Activated CD4-positive, CD25-positive, alpha-beta regulatory T cell treated with anti-CD3 and anti-CD28 coated beads, Interleukin-2, amount 50 U/mL, for 72 hours (primary cell): ENCODE results near the gene CYBC1.

Experiments used
- DNase-seq: peaks from one replicate; pipeline ENCODE4 v3.0.0; 2021

The CYBC1 gene

GRCh38 chr17:82446124-82446523, 4.4 kb downstream of the CYBC1 start:
- no peak for DNase-seq

DNA sequence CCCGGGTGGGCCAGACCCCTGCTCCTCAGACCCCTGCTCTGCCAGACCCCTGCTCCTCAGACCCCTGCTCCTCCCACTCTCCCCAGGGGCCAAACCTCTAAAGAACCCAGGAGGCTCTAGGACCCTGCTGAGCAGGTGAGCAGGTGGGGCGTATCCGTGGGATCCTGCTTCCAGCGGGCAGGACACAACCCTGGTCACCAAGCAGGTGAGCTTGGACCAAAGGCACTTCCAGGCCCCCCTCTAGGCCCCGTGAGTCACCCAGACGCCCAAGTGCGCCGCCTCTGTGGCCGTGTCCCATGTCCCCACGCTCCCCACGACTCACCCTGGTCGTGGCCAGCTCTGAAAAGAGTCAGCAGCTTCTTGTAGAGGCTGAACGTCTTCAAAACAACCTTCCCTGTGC, 5.0 kb downstream of the CYBC1 start:
- DNase-seq, result peak; percentile 28

GRCh38 chr17:82444941-82445521, 5.5 kb downstream of the CYBC1 start:
- no peak for DNase-seq

- DNase-seq, result no peak
Measured at GRCh38 chr17:82444284-82444893, 6.2 kb downstream of the CYBC1 start.

DNA sequence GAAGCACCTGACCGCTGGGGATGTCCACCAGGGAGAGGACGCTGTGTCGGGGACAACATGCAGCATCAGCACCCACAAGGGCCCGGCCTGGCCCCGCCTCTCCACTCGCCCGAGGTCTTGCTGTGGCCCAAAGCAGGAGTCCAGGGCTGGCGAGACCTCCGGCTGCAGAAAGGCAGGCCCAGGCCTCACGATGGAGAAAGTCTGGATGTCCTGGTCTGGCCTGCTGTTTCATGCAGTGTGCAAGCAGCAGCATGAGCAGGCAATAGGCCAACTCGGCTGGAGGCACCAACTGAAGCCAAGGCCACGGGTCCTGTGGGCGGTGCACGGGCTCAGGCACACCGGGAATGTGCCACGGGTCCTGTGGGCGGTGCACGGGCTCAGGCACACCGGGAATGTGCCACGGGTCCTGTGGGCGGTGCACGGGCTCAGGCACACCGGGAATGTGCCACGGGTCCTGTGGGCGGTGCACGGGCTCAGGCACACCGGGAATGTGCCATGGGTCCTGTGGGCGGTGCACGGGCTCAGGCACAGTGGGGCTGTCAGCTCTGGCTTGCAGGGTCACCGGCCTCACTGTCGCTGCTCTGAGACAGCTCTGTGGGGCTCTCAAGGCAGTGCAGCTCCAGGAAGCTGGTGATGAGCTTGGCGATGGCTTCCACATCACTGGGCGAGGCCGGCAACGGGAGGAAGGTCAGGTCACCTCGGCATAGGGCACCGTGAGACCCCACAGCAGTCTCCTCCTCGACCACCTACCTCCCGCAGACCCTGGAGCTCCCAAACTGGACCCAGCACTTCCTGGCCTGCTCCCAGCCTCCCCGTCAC, 6.9 kb downstream of the CYBC1 start:
- DNase-seq, result no peak

GRCh38 chr17:82442643-82443464, 7.7 kb downstream of the CYBC1 start:
- DNase-seq, result no peak

- DNase-seq, result no peak
Measured at GRCh38 chr17:82441691-82442487, 8.7 kb downstream of the CYBC1 start.

DNA sequence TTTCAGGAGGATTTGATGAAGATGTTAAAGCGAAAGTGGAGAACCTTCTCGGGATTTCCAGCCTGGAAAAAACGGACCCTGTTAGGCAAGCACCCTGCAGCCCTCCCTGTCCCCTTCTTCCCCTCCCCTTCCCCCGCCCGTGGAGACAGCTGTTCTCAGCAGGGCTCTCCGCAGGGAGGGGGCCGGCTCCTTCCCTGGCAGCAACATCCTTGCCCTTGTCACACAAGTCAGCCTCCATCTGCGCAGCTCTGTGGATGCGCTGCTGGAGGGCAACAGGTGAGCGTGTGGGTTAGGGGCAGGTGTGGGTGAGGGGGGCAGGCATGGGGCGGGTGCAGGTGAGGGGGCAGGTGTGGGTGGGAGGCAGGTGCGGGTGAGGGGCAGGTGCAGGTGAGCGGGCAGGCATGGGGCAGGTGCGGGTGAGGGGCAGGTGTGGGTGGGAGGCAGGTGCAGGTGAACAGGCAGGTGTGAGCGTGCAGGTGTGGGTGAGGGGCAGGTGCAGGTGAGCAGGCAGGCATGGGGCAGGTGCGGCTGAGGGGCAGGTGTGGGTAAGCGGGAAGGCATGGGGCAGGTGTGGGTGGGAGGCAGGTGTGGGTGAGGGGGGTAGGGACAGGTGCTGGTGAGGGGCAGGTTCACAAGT, 9.4 kb downstream of the CYBC1 start:
- no peak for DNase-seq

- DNase-seq, result no peak
Measured at GRCh38 chr17:82440469-82440981, 10.0 kb downstream of the CYBC1 start.

DNA sequence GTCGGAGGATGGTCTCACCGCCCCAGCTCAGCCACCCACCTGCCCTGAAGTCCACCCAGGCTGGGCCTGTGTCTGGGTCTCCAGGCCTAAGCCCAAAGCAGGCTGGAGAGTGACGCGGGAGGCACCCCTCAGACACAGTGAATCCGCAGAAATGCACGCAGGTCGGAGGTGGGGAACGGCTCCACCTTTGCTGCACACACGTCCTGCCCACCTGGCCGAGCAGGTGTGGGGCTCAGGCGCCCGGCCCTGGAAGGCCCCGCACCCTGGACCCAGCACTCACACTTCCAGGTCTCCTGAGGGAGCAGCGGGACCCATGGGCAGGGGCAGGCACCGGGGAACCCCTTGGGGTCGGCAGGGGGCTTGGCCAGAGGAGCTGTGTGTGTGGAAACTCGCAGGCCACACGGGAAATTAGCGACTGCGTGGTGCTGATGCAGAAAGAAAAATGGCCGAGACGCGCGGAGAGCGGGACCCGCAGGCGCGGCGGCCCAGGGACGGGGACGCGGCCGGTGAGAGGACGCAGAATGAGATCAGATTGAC, 10.7 kb downstream of the CYBC1 start:
- DNase-seq, result no peak

DNA sequence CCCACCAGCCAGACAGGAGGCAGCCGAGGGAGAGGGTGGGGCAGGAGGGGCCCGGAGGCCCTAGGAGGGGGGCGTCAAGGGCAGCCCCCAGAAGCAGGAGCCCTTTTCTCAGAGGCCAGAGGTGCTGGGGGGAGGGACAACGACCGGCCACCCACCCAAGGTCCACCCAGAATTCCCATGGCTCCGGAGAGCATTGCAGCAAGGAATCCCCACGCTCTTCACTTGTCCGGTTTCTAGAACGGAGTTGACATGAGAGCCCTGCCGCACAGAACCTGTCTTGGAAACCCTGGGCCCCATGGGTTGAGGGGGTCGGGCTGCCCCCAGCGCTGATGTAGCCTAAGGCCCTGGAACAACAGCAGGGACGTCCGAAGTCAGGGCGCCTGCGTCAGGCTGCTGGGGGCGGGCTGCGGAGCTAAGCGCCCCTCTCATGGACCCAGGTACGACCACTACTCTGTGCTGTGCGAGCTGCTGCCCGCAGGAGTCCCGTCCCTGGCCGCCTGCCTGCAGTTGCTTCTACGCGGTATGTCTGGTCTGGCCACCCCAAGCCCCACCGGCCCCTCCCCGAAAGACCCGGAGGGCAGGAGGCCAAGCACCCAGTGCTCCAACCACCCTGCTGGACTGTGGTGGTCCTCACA, 11.2 kb downstream of the CYBC1 start:
- no peak for DNase-seq

- no peak for DNase-seq
Measured at GRCh38 chr17:82438401-82439193, 12.0 kb downstream of the CYBC1 start.

- no peak for DNase-seq
Measured at GRCh38 chr17:82437325-82437668, 13.3 kb downstream of the CYBC1 start.

DNA sequence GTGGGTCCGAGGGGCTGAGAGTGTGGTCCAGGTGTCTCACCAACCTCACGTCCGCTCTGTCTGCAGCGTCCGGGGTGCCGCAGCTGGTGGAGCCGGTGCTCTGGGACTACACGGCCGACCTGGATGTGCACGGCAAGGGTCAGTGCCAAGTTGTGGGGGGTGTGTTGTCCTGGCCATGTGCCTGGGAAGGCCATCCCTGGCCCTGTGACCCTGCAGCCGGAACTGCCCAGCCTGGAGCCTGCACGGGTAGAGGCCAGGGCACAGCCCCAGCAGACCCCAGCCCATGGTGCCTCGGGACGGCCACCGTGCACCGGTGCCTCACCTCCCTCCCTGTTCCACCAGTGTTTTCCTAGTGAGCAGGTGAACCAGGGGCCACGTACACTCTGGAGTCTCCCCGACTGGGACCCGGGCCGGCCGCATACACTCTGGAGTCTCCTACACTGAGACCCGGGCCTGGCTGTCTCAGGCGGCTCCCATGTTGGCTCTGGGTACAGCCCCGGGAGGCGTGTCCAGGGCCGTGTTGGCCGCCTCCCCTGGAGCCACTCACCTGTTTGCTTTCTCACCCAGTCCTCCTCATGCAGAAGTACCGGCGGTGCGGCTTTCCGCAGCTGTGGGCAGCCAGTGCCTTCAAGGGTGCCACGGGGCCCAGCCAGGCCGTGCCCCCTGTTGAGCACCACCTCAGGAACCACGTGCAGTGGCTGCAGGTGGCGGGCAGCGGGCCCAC, 13.8 kb downstream of the CYBC1 start:
- DNase-seq, result no peak

- DNase-seq, result no peak
Measured at GRCh38 chr17:82435601-82436583, 14.7 kb downstream of the CYBC1 start.

DNA sequence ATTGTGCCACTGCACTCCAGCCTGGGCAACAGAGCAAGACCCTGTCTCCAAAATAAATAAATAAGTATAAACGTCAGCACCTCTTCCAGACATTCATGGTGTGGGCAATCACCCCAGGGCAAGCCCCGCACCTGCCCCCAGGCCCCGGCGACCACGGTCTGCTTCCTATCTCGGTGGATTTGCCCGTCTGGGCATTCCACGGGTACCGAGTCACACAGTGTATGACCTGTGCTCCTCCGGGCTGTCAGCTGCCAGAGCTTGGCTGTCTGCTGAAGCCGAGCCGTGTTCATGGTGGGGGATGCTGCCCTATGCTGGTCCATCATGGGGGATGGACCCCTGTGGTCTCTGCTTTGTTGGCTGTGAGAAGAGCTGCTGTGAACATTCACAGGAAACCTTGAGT, 15.4 kb downstream of the CYBC1 start:
- DNase-seq, result no peak

GRCh38 chr17:82434216-82434565, 16.4 kb downstream of the CYBC1 start:
- no peak for DNase-seq

DNA sequence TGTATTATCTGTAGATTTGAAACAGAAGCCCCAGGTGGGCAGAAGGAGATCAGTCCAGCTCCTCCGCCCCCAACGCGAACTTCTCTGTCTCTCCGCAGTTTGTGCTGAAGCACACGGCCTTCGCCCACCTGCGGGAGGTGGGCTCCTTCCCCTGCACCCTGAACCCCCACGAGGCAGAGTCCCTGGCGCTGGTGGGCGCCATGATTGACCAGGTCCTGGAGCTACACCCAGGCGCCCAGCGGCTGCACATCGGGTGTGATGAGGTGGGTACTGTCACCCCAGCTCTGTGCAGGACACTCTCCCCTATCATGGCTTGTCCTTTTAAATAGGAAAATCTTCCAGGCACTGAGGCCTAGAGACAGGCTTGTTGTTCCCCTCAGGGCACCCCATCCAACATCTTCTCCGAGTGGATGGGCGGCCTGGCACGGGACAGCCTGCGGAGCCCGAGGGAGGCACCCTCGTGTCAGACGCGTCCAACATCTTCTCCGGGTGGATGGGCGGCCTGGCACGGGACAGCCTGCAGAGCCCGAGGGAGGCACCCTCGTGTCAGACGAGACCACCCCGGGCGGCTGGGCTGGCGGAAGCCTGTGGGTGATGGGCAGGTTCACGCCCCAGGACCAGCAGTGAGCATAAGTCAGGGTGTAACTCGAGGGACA, 16.9 kb downstream of the CYBC1 start:
- DNase-seq, result no peak
